Duodenal mucosa (tissue), 2 donors: Measurements from ENCODE around the gene DCAF11.

Experiments
- H3K27ac ChIP-seq: one replicate; pipeline ENCODE4 v1.7.0; 2013; ENCODE audit warnings: low read depth, low read length
- H3K27me3 ChIP-seq, 2 donors: one replicate each; pipeline ENCODE4 v1.7.0; 2013; ENCODE audit warnings: low read length in 2 of 2, control low read depth in 1 of 2; ENCODE audit not compliant: insufficient read depth in 2 of 2, control insufficient read depth in 1 of 2
- H3K36me3 ChIP-seq, 2 donors: one replicate each; pipeline ENCODE4 v1.7.0; 2013; ENCODE audit warnings: low read length in 2 of 2, control low read depth in 1 of 2; ENCODE audit not compliant: insufficient read depth in 2 of 2, control insufficient read depth in 1 of 2
- H3K4me1 ChIP-seq, 2 donors: one replicate each; pipeline ENCODE4 v1.7.0; 2013; ENCODE audit warnings: low read length in 2 of 2, control low read depth in 1 of 2; ENCODE audit not compliant: insufficient read depth in 2 of 2, control insufficient read depth in 1 of 2
- H3K4me3 ChIP-seq, 2 donors: one replicate each; pipeline ENCODE4 v1.7.0; 2013; ENCODE audit warnings: low read length in 2 of 2, low read depth in 1 of 2
- H3K9ac ChIP-seq, 2 donors: one replicate each; pipeline ENCODE4 v1.7.0; 2013; ENCODE audit warnings: low read length in 2 of 2, low read depth in 1 of 2
- H3K9me3 ChIP-seq, 2 donors: one replicate each; pipeline ENCODE4 v1.7.0; 2013; ENCODE audit warnings: low read length in 2 of 2, control low read depth in 1 of 2; ENCODE audit not compliant: control insufficient read depth in 1 of 2

DCAF11 gene

DNA sequence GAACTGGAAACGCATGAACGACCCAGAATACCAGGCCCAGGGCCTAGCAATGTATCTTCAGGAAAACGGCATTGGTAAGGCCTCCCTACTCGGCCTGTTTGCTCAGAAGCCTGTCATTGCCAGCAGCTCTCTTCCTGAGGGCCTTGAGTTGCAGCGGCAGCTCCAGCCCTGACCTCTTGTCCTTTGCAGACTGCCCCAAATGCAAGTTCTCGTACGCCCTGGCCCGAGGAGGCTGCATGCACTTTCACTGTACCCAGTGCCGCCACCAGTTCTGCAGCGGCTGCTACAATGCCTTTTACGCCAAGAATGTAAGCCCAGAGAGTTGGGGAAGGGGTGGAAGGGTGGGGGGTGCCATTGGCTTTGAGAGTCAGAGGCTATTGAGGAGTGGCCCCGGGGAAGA, 42.8 kb downstream of the DCAF11 start:
- Histone ChIP-seq H3K9me3 (no peaks in the 10 kb centered on the region), H3K27ac (no peak overlapping the region), H3K36me3 (peaks cover 40 to 60% of the 10 kb centered on the region in 2 donors), H3K4me1 (peaks cover 14 to 15% of the 10 kb centered on the region in 2 donors), H3K27me3 (no peaks in the 10 kb centered on the region), H3K4me3 (no peak overlapping the region), H3K9ac (no peak overlapping the region)

DNA sequence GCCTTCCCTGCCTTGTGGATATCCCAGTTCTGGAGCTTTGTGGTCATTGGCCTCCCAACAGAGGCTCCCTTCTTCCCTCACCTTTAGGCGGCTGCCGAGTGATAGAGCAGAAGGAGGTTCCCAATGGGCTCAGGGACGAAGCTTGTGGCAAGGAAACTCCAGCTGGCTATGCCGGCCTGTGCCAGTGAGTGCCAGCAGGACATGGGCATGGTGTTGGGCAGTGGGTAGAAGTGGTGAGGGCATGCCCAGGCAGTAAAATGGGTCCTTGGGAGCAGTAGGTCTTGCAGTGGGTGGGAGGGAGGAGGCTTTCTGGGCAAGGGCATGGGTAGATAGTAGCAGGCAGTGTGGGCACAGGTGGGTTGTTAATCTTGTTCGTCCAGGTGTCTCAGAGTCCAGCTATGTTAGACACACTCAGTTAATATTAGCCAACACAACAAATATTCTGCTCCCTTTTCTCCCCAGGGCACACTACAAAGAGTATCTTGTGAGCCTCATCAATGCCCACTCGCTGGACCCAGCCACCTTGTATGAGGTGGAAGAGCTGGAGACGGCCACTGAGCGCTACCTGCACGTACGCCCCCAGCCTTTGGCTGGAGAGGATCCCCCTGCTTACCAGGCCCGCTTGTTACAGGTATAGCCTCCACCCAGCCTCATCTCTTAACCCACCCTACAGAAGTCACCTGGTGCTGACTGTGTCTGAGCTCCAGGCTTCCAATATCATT, 45.4 kb downstream of the DCAF11 start:
- Histone ChIP-seq H3K9ac (peak overlapping the region in 1 of 2 donors; percentile 39), H3K4me1 (peaks cover 24 to 34% of the 10 kb centered on the region in 2 donors), H3K27ac (no peak overlapping the region), H3K27me3 (no peaks in the 10 kb centered on the region), H3K4me3 (no peak overlapping the region), H3K9me3 (no peaks in the 10 kb centered on the region), H3K36me3 (peaks cover 57 to 70% of the 10 kb centered on the region in 2 donors)

DNA sequence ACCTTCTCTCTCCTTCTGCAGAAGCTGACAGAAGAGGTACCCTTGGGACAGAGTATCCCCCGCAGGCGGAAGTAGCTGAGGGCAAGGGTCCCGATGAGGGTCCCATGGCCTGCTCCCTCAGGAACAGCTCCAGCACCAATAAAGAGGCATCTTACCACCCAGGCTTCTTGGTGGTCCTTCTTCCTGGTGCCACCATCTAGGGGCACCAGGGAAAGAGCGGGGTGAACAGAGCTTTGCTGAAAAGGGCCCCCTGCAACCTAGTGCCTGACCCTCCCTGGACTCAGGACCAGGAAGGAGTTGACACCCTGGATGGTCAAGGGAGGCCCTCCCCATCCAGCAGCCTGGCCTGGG, 45.9 kb downstream of the DCAF11 start:
- H3K4me3 ChIP-seq = peak overlapping the region in 1 of 2 donors; percentile 87
- peak overlapping the region; percentile 87 for H3K27ac ChIP-seq
- peak overlapping the region; percentile 3 to 39 for H3K9ac ChIP-seq
- no peaks in the 10 kb centered on the region for H3K27me3 ChIP-seq
- no peaks in the 10 kb centered on the region for H3K9me3 ChIP-seq
- peaks cover 24 to 34% of the 10 kb centered on the region in 2 donors for H3K4me1 ChIP-seq
- peaks cover 57 to 70% of the 10 kb centered on the region in 2 donors for H3K36me3 ChIP-seq

- Histone ChIP-seq H3K4me3 (peak within 1 kb of the TSS; percentile 87 to 90), H3K27ac (peak within 1 kb of the TSS; percentile 87), H3K27me3 (no peaks in the 10 kb centered on the region), H3K9me3 (no peaks in the 10 kb centered on the region), H3K9ac (peak within 1 kb of the TSS; percentile 95 to 97), H3K36me3 (peaks cover 58 to 70% of the 10 kb centered on the region in 2 donors), H3K4me1 (peaks cover 24 to 34% of the 10 kb centered on the region in 2 donors)
Observed at GRCh38 chr14:24160850-24161804, 46.5 kb downstream of the DCAF11 start, which contains the start of gene IRF9. Gene IRF9 (plus strand): TSS chr14:24161265. CDS start chr14:24162145, 880 bp downstream.

GRCh38 chr14:24162093-24162492, 47.5 kb downstream of the DCAF11 start:
- H3K9me3 ChIP-seq = no peaks in the 10 kb centered on the region
- H3K9ac ChIP-seq = peak overlapping the region; percentile 95 to 97

GRCh38 chr14:24164518-24164991, 50.0 kb downstream of the DCAF11 start:
- H3K9ac ChIP-seq = no peak overlapping the region
- H3K4me3 ChIP-seq = no peak overlapping the region
- no peak overlapping the region for H3K27ac ChIP-seq
- H3K9me3 ChIP-seq = no peaks in the 10 kb centered on the region
- H3K36me3 ChIP-seq = peaks cover 60 to 66% of the 10 kb centered on the region in 2 donors
- H3K27me3 ChIP-seq = no peaks in the 10 kb centered on the region
- peaks cover 24 to 34% of the 10 kb centered on the region in 2 donors for H3K4me1 ChIP-seq

More at GRCh38 chr14:24162093-24162492, 47.5 kb downstream of the DCAF11 start:
- Histone ChIP-seq H3K27ac (peak overlapping the region; percentile 87), H3K27me3 (no peaks in the 10 kb centered on the region), H3K4me3 (peak overlapping the region; percentile 87 to 90), H3K4me1 (peaks cover 24 to 34% of the 10 kb centered on the region in 2 donors), H3K36me3 (peaks cover 60 to 69% of the 10 kb centered on the region in 2 donors)

DNA sequence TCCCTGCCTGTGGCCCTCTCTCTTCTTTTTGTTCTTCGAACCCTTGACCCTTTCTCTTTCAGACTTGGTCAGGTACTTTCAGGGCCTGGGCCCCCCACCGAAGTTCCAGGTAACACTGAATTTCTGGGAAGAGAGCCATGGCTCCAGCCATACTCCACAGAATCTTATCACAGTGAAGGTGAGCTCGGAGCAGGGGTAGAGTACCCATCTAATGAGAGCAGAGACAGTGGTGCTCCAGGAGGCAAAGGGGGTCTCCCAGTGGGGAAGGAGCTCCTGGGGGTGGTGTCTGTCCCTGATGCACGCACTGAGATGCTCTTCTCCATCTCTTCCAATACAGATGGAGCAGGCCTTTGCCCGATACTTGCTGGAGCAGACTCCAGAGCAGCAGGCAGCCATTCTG, 51.2 kb downstream of the DCAF11 start:
- Histone ChIP-seq H3K36me3 (peaks cover 51 to 56% of the 10 kb centered on the region in 2 donors), H3K4me3 (no peak overlapping the region), H3K9ac (no peak overlapping the region), H3K27ac (no peak overlapping the region), H3K4me1 (peaks cover 18 to 27% of the 10 kb centered on the region in 2 donors), H3K9me3 (no peaks in the 10 kb centered on the region), H3K27me3 (no peaks in the 10 kb centered on the region)

DNA sequence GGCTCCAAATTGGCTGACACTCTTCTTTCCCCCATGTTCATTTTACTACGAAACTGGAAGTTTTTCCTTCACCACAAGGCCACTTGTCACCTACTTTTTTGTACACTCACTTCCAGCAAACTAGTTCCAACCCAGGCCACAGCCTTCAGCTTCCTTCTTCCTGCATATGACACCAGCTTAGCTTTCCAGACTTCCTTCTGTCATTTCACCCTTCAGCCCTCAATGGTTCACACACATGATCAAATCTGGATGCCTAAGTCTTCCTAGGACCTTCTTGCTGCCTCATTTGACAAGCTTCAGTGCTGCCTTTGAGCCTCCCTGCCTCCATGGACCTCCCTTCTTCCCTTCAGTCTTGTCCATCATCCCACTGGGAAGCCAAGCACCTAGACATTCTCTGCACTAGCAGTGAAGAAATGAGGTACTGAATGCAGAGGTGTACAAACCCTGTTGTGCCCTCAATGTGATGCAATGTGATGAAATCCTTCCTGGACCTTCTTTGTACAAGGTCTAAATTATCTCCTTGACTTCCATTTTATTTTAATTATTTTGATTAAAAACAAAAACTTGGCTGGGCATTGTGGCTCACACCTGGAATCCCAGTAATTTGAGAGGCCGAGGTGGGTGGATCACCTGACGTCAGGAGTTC, 53.0 kb downstream of the DCAF11 start:
- Histone ChIP-seq H3K4me1 (peaks cover 8 to 16% of the 10 kb centered on the region in 2 donors), H3K27me3 (no peaks in the 10 kb centered on the region)

DNA sequence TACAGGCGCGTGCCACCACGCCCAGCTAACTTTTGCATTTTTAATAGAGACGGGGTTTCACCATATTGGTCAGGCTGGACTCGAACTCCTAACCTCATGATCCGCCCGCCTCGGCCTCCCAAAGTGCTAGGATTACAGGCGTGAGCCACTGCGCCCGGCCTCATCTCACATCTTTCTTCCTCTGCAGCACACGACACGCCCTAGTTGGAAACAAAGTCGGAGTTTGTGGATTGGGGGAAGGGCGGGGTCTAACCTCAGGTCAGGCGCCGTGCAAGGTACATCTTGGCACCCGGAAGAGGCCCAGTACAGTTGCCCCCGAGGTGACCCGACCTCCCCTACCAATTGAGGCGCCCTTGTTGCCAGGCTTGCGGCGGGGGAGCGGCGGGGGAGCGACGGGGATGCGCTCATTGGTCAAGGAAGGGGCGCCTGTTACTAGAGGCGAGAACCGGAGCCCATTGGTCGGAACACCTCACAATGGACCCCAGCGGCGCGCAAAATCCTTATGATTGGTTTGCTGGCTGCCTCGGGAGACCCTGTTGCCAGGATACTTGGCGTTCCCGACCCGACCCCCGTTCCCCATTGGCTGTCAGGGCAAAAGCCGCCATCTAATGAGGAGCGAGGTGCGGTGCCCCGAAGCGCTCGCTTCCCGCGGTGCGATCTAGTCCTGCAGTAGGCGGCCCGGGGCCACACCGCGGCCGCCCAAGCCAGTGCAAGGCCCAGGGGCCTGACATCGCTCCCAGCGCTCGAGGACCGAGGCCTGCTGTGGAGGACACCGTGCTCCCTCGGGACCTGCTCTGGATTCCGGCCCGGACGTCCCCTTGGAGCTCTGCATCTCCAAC, 57.1 kb downstream of the DCAF11 start, which contains the start of gene REC8:
Gene REC8, plus strand, starts transcription at position 659 of the 839 bp plus-strand sequence. CDS start 473 bp downstream, outside the sequence.
- peak within 1 kb of the TSS; percentile 0 to 57 for H3K4me3 ChIP-seq
- H3K9me3 ChIP-seq = no peaks in the 10 kb centered on the region
- H3K36me3 ChIP-seq = peaks cover 27 to 44% of the 10 kb centered on the region in 2 donors
- H3K4me1 ChIP-seq = no peaks in the 10 kb centered on the region
- peak within 1 kb of the TSS in 1 of 2 donors; percentile 16 for H3K9ac ChIP-seq
- no peaks in the 10 kb centered on the region for H3K27me3 ChIP-seq
- peak within 1 kb of the TSS; percentile 10 for H3K27ac ChIP-seq

More for the DNA sequence above, 53.0 kb downstream of the DCAF11 start:
- H3K36me3 ChIP-seq = peaks cover 52 to 62% of the 10 kb centered on the region in 2 donors
- H3K27ac ChIP-seq = no peak overlapping the region
- H3K4me3 ChIP-seq = no peak overlapping the region
- no peaks in the 10 kb centered on the region for H3K9me3 ChIP-seq
- no peak overlapping the region for H3K9ac ChIP-seq
